Esophagus squamous epithelium (tissue), 4 donors: ENCODE results near the gene OAT.
"Not testable (repeated sequence)": the region's sequence is repeated elsewhere in the genome, so short reads cannot be mapped to it uniquely, and the experiment has no call there.

ENCODE experiments used
- CTCF ChIP-seq, 6 experiments: fragments of 450-650 bp in 4 of 6; fragments of 200-600 bp in 2 of 6; sonication (generic) in 2 of 6; IDR thresholded peaks; one replicate each; pipeline ENCODE4 v1.5.1; 2016 to 2019; ENCODE audit warnings: antibody characterized with exemption in 6 of 6, mild to moderate bottlenecking in 4 of 6, moderate library complexity in 4 of 6
- POLR2A ChIP-seq, 4 donors: fragments of 450-650 bp; IDR thresholded peaks; one replicate each; pipeline ENCODE4 v1.6.1; 2017; ENCODE audit warnings: antibody characterized with exemption in 4 of 4, mild to moderate bottlenecking in 4 of 4, moderate library complexity in 3 of 4

GRCh38 chr10:124369533-124369932 lies 49.2 kb downstream of the OAT start:
- TF ChIP-seq CTCF, POLR2A (IDR thresholded peaks at IDR 0.05): not testable (repeated sequence)
